H1 (cell line): ENCODE data around the gene FNIP2.

ENCODE experiments used
- CTCF ChIP-seq, 3 experiments: IDR thresholded peaks; 1 replicate in 2 of 3; 2 replicates in 1 of 3; pipeline versions ENCODE4 v1.5.1 to v1.6.1; 2011; ENCODE audit warnings: low read length in 3 of 3, mild to moderate bottlenecking in 3 of 3, inconsistent platforms in 2 of 3, low read depth in 1 of 3, moderate library complexity in 1 of 3; ENCODE audit not compliant: insufficient read depth in 1 of 3; ENCODE audit errors: control extremely low read depth in 1 of 3
- EP300 ChIP-seq, 2 experiments: IDR thresholded peaks; 1 replicate in 1 of 2; 2 replicates in 1 of 2; pipeline ENCODE4 v1.6.1; 2011 to 2012; ENCODE audit warnings: low read depth in 2 of 2, low read length in 2 of 2, mild to moderate bottlenecking in 2 of 2, borderline replicate concordance in 1 of 2, inconsistent platforms in 1 of 2, moderate library complexity in 1 of 2
- EZH2 ChIP-seq: fragments of 200-600 bp; sonication (generic); IDR thresholded peaks from 2 replicates; pipeline ENCODE4 v1.7.1; 2012; ENCODE audit warnings: low read depth, mild to moderate bottlenecking, moderate library complexity, low read length, inconsistent platforms; ENCODE audit not compliant: severe bottlenecking
- FOSL1 ChIP-seq: IDR thresholded peaks from 2 replicates; pipeline ENCODE4 v1.6.1; 2011; ENCODE audit warnings: mild to moderate bottlenecking, low read depth, low read length, moderate library complexity; ENCODE audit not compliant: insufficient read depth
- HDAC2 ChIP-seq, 2 experiments: fragments of 300-600 bp in 1 of 2; sonication (generic) in 1 of 2; IDR thresholded peaks; 2 replicates each; pipeline ENCODE4 v1.6.1; 2011 to 2012; ENCODE audit warnings: low read depth in 2 of 2, low read length in 2 of 2, mild to moderate bottlenecking in 2 of 2, moderate library complexity in 2 of 2, borderline replicate concordance in 1 of 2, inconsistent platforms in 1 of 2
- YY1 ChIP-seq: IDR thresholded peaks from 2 replicates; pipeline ENCODE4 v1.6.1; 2011; ENCODE audit warnings: low read depth, mild to moderate bottlenecking, low read length
- ZNF274 ChIP-seq: IDR thresholded peaks from 2 replicates; pipeline ENCODE4 v1.7.0; 2012; ENCODE audit warnings: low read length, borderline replicate concordance; ENCODE audit errors: extremely low read depth
- TF ChIP-seq, protein P1 (sequence below): IDR thresholded peaks from 2 replicates; pipeline ENCODE4 v1.6.1; 2012; ENCODE audit warnings: low read length, inconsistent platforms

DNA sequence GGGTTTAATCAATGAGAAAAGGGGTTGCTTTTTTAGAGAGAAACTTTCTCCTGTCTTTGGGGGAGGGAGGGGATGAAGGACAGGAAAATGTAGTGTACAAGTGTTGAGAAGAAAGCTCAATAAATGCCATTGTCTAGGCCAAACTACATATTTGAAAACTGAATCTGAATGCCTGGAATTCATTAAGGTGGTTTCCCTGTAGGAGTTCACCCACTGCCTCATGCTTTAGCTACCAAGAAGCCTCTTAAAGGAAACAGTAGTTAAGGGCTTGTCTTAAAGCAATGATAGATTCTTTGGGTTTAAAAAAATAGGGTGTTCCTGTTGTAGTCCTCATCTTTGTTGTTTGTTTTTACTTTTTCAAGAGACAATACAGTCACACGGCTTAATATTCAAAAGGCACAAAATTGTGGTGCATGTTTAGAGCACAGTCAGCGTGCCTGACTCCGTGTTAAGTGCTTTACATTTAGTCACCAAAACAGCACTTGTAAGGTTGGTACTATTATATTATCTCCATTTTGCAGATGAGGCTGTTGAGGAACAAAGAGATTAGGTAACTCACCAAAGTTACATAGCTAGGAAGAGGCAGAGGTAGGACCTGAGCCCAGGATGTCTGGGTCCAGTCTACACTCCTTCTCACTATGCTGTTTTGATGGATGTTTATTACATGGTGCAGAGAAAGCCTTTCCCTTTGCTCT lies 46.0 kb downstream of the FNIP2 start:
- no peak for TF ChIP-seq EP300 (IDR thresholded peaks at IDR 0.05; ENCODE audit: borderline replicate concordance in 1 of 2, low read depth in 2 of 2, low read length in 2 of 2)
- no peak for TF ChIP-seq ZNF274
- TF ChIP-seq, protein P1, sequence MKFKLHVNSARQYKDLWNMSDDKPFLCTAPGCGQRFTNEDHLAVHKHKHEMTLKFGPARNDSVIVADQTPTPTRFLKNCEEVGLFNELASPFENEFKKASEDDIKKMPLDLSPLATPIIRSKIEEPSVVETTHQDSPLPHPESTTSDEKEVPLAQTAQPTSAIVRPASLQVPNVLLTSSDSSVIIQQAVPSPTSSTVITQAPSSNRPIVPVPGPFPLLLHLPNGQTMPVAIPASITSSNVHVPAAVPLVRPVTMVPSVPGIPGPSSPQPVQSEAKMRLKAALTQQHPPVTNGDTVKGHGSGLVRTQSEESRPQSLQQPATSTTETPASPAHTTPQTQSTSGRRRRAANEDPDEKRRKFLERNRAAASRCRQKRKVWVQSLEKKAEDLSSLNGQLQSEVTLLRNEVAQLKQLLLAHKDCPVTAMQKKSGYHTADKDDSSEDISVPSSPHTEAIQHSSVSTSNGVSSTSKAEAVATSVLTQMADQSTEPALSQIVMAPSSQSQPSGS: no peak
- no peak for TF ChIP-seq FOSL1
- TF ChIP-seq YY1: no peak
- TF ChIP-seq EZH2: no peak
- TF ChIP-seq HDAC2 (IDR thresholded peaks at IDR 0.05; ENCODE audit: borderline replicate concordance in 1 of 2, low read depth in 2 of 2, low read length in 2 of 2): no peak
- no peak for TF ChIP-seq CTCF (IDR thresholded peaks at IDR 0.05; ENCODE audit: control extremely low read depth in 1 of 3, insufficient read depth in 1 of 3, low read depth in 1 of 3, low read length in 3 of 3)
